CD4-positive, alpha-beta T cell treated with Interleukin-4 for 1 hour (primary cell): ENCODE measurements around the gene PDCD6IP.

Source experiments
- DNase-seq, 2 donors: peaks; one replicate each; pipeline ENCODE4 v3.0.0-alpha.2; 2020 to 2022

The PDCD6IP gene

DNA sequence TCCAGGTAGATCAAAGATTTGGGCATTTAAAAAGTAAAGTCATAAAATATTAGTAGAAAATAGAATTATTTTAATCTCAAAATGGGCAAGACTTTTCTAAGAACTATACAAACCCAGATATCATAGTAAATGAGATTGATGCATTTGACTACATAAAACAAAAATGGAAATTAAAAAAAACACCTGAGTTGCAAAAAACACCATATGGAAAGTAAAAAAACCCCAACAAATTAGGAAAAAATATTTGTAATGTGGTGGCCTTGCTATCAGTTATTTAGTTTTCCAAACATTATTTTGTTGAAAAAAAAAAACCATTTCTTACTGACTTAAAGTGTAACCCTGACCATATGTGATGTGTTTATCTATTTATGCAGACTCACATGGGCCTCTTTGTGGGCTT lies 97.2 kb downstream of the PDCD6IP start:
- DNase-seq: no peak

GRCh38 chr3:33897306-33897705 lies 98.9 kb downstream of the PDCD6IP start:
- DNase-seq: no peak

DNA sequence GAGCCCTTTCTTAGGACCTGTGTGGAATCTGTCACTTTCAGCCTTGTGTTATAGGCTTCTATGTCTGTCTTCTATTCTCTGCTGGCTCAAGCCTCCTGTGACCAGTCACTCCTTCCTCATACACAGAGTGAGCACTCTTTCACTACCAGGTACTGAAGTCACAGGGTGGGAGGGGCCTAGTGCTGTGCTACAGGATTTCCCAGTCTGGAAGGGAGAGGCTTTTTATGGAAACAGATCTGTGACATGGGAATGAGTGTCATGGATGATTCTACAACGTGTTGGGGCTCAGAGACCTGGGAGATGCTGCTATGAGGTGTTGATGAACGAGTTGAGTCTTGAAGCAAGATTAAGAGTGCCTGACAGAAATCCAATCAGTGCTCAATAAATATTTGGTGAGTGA lies 100.5 kb downstream of the PDCD6IP start:
- DNase-seq: no peak

DNA sequence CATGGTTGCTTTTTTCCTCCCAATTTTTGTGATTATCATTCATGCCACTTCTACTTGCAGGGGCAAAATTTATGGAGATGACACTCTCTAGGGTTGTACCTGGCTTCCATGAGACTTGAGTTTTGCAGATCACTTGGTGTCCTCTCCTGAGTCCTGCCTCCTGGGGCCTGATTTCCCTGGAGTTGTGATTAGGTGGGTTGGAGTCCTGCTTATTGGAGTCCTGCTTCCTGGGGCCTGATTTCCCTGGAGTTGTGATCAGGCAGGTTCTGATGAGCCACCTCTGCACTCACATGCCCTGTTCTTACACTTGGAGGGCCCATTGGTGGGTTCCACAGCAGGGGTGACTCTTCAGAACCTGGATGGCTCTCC lies 102.0 kb downstream of the PDCD6IP start:
- no peak for DNase-seq

DNA sequence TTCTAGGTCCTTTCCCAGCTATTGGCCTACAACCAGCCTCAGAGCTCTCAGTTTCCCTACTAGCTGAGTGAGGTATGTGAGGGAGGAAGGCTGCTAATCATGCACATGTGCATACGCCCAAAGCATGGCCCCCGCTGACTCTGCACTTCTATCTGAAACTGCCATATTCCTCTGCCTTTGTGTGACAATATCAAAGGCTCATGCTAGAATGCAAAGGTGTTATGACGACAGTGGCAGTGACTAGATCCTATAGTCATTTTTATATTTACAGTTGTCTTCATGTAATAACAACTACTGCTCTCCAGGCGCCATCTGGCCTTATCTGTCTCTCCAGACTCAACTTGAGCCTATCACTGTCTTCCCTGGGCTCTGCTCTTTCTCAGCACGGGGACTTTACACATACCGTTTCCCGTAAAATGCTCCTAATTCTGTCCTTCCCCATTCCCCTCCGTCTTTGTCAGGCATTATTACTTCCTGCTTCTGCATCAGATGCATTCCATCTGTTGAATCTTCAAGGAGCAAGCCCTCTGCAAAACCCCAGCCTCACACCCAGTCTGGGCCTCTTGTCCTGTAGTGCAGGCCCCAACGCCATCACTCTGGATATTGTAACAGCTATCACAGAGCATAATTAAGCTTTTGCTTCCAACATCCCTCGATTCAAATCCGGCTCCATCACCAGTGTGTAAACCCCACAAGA lies 102.5 kb downstream of the PDCD6IP start:
- no peak for DNase-seq

GRCh38 chr3:33901862-33902563 lies 103.6 kb downstream of the PDCD6IP start:
- DNase-seq: no peak

GRCh38 chr3:33904730-33905129 lies 106.3 kb downstream of the PDCD6IP start:
- DNase-seq: no peak

GRCh38 chr3:33908250-33908851 lies 109.9 kb downstream of the PDCD6IP start:
- no peak for DNase-seq

DNA sequence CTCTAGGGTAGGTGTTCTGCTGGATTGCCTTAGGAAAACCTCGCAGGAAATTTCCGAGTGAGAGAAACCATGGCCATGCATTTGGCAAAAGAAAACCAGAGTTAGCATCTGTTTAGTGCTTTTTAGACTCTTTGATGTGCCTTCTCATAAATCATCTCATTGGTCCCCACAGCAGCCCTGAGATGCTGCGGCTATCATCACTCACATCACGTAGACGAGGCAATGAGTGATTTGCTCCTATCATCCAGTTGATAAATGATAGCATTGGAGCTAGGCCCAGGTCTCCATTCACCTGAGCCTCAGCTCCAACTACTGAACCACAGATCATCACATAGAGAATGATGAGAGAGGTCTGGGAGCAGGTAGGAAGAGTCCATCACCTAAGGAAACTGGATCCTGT lies 111.1 kb downstream of the PDCD6IP start:
- DNase-seq: no peak

DNA sequence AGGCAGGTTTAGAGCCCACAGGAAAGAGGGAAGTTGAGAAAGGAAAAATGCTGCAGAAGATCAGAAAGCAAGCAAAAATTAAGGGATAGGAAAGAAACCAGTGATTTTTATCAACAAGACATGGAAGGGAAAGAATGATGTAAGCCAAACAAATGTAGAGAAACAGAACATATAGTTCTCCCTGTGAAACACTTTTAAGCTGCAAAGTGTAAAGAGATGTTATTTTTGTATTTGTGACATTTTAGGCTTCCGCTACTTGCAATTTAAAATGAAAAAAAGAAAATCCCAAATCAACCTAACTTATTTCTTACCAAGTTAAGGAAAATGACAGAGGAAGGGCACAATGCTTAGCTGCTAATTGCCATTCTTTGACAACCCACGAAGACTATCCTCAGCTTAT lies 111.6 kb downstream of the PDCD6IP start:
- DNase-seq: no peak

DNA sequence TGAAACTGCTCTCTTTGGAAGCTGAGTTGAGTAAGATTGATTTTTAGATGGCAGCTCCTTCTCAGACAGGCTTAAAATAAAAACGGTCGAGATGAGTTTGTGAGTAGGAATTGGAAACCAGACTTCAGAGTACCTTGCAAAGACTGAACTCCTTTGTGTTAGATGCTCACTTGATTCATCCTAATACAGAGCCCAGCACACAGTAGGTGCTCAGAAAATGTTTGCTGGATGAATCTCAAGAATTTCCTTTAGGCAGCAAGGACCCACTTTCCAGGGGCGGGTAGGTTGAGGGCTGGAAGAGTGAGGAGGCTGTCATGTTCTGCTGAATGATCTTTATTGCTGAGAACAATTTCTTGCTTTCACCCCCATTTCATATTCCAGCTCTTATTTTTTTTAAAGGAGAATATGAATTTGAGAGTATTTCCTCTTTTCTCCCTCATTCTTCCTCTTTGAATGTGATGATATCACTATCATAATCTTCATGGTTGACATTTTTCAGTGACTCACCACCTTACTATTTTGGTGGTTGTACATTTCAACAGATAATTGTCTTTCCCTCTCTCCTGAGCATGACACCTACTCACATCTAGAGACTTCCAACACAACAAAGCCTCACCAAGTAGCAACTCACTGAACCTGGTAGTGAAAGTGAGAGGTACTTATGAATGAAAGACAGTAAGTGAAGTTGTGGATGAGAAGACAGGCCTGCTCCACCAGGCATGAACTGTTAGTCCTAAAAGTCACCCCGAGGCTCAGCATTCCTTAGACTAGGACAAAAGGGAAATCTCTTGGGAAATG lies 113.3 kb downstream of the PDCD6IP start:
- DNase-seq: no peak

DNA sequence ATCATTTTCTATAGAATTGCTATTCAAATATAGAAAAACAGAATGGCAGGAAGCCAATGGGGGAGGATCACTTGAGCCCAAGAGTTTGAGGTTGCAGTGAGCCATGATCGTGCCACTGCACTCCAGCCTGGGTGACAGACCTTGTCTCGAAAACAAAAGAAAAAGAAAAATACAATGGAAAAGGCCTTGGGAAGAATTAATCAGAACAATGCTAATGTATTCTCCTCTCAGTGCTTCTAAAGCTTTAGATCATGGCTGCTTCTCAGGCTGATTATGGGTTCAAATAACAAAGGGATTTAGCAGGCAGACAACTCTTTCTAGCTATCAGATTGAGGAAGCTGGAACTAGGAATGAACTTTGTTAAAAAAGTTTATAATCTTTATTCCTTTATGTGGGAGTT lies 115.8 kb downstream of the PDCD6IP start:
- DNase-seq: no peak

GRCh38 chr3:33914731-33915379 lies 116.4 kb downstream of the PDCD6IP start:
- DNase-seq: no peak

- peak in 1 of 2 donors; percentile 17 for DNase-seq
Measured at GRCh38 chr3:33915796-33916546, 117.5 kb downstream of the PDCD6IP start.

- DNase-seq: no peak
Measured at GRCh38 chr3:33918126-33918756, 119.8 kb downstream of the PDCD6IP start.
